Peyer's patch (tissue), 4 donors: ENCODE measurements around the gene DOCK8. TPM values are rescaled to one million over a fixed set of nuclear protein-coding genes. Genes with fewer than 3 reads are reported as not detected.

ENCODE experiments used
- DNase-seq, 3 donors: peaks; one replicate each; pipeline ENCODE4 v3.0.0-alpha.2; 2017 to 2019
- H3K27ac ChIP-seq, 4 donors: fragments of 200-600 bp; sonication (generic); one replicate each; pipeline ENCODE4 v1.5.1; 2016 to 2019
- H3K27me3 ChIP-seq, 2 donors: fragments of 200-600 bp; sonication (generic); one replicate each; pipeline ENCODE4 v1.5.1; 2019
- H3K36me3 ChIP-seq, 3 donors: fragments of 200-600 bp; sonication (generic); one replicate each; pipeline ENCODE4 v1.5.1; 2016 to 2019
- H3K4me1 ChIP-seq, 4 donors: fragments of 200-600 bp; sonication (generic); one replicate each; pipeline ENCODE4 v1.5.1; 2016 to 2019
- H3K4me3 ChIP-seq, 4 donors: fragments of 200-600 bp; sonication (generic); 1 replicate in 3 of 4; 2 replicates in 1 of 4; pipeline ENCODE4 v1.5.1; 2016 to 2019; ENCODE audit warnings: mild to moderate bottlenecking in 1 of 4
- H3K9me3 ChIP-seq, 4 donors: fragments of 200-600 bp; sonication (generic); one replicate each; pipeline ENCODE4 v1.5.1; 2016 to 2019; ENCODE audit warnings: mild to moderate bottlenecking in 1 of 4
- POLR2A ChIP-seq, 2 donors: fragments of 450-650 bp; IDR thresholded peaks; one replicate each; pipeline ENCODE4 v1.5.1; 2017; ENCODE audit warnings: antibody characterized with exemption in 2 of 2, mild to moderate bottlenecking in 2 of 2, moderate library complexity in 2 of 2
- total RNA-seq, 4 donors: library from RNA; depleted of rRNA; stranded (reverse); fragments of >200 nt; gene quantifications; one replicate each; pipeline ENCODE4 v1.1.0, GENCODE V29; 2016
- TF ChIP-seq, protein P1 (sequence below), 6 experiments: fragments of 450-650 bp in 4 of 6; fragments of 200-600 bp in 2 of 6; sonication (generic) in 1 of 6; IDR thresholded peaks; one replicate each; pipeline ENCODE4 v1.5.1; 2017 to 2019; ENCODE audit warnings: antibody characterized with exemption in 6 of 6, mild to moderate bottlenecking in 3 of 6, moderate library complexity in 1 of 6

The DOCK8 gene
- total RNA-seq, 4 donors from 2014 or later = 14.4 to 119 (median 19.9) TPM

DNA sequence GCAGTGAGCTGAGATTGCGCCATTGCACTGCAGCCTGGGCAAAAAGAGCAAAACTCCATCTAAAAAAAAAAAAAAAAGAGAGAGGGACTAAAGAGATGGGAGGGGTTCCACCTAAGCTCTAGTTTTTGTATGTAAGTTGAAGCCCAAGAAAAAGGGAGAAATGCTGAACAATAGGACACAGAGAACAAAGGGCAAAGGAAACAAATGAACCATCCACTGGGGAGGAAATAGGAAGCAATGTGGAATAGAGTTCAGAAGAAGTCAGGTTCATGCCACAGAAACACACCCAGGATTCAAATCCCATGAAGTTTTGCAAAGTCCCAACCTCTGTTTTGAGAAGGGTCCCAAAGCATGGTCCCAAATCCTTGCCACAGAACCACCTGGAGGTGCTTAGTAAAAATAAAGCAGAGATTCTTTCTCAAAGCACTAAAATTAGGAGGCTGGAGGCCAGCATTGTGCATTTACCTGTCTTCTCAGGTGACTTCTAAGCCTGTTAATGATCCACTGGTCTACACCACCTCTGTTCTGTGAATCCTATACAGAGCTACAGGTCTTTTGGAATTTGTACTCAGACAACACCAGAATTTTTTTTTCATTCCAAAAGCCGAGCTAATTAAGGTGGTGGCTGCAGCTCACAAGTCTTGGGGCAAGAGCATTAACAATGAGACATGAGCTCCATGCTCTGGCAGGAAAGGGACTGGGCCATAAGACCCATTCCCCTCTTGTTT lies 177.6 kb downstream of the DOCK8 start:
- no peaks in the 10 kb centered on the region for H3K27me3 ChIP-seq
- no peak overlapping the region for H3K4me3 ChIP-seq
- H3K9me3 ChIP-seq = no peaks in the 10 kb centered on the region
- TF ChIP-seq, protein P1, sequence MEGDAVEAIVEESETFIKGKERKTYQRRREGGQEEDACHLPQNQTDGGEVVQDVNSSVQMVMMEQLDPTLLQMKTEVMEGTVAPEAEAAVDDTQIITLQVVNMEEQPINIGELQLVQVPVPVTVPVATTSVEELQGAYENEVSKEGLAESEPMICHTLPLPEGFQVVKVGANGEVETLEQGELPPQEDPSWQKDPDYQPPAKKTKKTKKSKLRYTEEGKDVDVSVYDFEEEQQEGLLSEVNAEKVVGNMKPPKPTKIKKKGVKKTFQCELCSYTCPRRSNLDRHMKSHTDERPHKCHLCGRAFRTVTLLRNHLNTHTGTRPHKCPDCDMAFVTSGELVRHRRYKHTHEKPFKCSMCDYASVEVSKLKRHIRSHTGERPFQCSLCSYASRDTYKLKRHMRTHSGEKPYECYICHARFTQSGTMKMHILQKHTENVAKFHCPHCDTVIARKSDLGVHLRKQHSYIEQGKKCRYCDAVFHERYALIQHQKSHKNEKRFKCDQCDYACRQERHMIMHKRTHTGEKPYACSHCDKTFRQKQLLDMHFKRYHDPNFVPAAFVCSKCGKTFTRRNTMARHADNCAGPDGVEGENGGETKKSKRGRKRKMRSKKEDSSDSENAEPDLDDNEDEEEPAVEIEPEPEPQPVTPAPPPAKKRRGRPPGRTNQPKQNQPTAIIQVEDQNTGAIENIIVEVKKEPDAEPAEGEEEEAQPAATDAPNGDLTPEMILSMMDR (IDR thresholded peaks at IDR 0.05) = no peak
- no peak for TF ChIP-seq POLR2A (IDR thresholded peaks at IDR 0.05)
- H3K4me1 ChIP-seq = no peaks in the 10 kb centered on the region
- peaks cover 0 to 9% (median 0%) of the 10 kb centered on the region in 3 donors for H3K36me3 ChIP-seq
- no peak for DNase-seq
- no peak overlapping the region for H3K27ac ChIP-seq

DNA sequence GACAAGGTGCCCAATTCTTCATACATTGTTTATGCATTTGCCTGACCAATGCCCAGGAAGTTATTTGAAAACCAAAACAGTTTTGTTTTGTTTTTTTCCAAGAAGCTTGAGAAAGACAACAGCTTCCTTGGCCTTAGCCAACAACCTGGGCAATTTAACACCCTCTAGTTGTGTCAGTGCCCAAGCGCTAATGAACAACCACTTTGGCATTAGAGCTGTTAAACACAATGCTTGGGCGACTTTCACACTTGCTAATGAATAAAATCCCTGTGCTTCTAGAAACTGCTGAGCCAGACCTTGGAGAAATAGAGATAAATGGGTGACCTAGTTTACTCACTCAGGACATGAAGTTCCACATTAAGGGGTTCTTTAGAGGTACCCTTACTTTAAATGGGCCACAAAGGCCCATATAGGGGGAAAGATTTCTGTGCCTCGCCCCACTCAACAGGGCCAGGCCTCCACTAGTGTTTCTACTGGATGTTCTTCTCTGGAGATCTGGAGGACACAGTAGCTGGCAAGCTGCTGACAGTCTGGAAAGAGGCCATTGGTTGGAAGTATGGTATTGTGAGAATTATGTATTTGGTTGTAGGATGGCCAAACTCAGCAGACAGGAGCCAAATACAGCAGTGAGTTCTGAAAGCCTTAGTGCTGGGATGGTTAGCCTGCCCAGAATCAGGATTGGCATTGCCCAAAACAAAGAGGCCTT lies 179.8 kb downstream of the DOCK8 start:
- Histone ChIP-seq H3K9me3 (no peaks in the 10 kb centered on the region), H3K36me3 (peaks cover 0 to 9% (median 0%) of the 10 kb centered on the region in 3 donors), H3K4me3 (no peak overlapping the region), H3K27me3 (no peaks in the 10 kb centered on the region), H3K4me1 (no peaks in the 10 kb centered on the region), H3K27ac (no peak overlapping the region)
- no peak for DNase-seq
- TF ChIP-seq POLR2A (IDR thresholded peaks at IDR 0.05) = no peak
- TF ChIP-seq, protein P1 (IDR thresholded peaks at IDR 0.05) = no peak

DNA sequence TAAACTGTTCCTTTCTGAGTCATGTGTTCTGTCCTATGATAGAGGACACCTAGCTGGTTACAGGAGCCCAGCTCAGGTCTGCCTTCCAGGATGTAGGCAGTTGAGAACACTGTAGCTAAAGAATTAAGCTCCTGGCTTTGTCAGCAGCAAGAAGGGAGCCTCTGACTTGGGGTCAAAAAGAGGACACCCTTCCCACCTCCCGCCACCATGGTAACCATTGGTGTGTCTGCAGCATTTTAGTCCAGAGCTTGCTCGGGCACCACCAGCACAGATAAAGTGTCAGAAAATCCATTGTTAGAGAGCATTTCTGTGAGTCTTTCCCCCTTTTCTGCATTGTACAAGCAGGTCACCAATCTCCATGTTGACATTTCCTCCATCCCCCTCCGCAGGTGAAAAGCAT lies 181.7 kb downstream of the DOCK8 start:
- H3K27me3 ChIP-seq = no peaks in the 10 kb centered on the region
- peaks cover 0 to 5% (median 0%) of the 10 kb centered on the region in 3 donors for H3K36me3 ChIP-seq
- no peak for DNase-seq
- no peak overlapping the region for H3K27ac ChIP-seq
- no peak overlapping the region for H3K4me3 ChIP-seq
- no peaks in the 10 kb centered on the region for H3K9me3 ChIP-seq
- no peaks in the 10 kb centered on the region for H3K4me1 ChIP-seq
- TF ChIP-seq, protein P1 (IDR thresholded peaks at IDR 0.05) = no peak
- no peak for TF ChIP-seq POLR2A (IDR thresholded peaks at IDR 0.05)

DNA sequence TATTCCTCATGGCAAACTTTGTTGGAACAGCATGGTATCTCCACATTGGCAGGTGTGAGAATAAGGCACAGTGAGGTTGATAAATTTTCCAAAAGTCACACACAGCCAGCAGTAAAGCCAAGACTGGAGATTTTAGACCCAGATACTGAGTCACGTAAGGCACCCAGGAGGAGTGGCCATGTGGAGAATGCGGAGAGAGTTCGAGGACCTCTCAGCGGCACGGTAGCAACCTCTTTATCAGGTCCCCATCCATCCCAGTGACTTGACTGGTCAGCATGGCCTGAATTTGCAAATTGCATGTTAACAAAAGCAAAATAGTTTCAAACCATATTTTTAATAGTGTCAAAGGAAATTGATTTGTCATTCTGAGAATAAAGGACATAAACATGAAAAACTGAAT lies 183.4 kb downstream of the DOCK8 start:
- H3K27ac ChIP-seq = no peak overlapping the region
- DNase-seq = no peak
- no peaks in the 10 kb centered on the region for H3K27me3 ChIP-seq
- peaks cover 0 to 5% (median 0%) of the 10 kb centered on the region in 3 donors for H3K36me3 ChIP-seq
- TF ChIP-seq, protein P1 (IDR thresholded peaks at IDR 0.05) = no peak
- TF ChIP-seq POLR2A (IDR thresholded peaks at IDR 0.05) = no peak
- no peaks in the 10 kb centered on the region for H3K4me1 ChIP-seq
- H3K9me3 ChIP-seq = no peaks in the 10 kb centered on the region
- H3K4me3 ChIP-seq = no peak overlapping the region

DNA sequence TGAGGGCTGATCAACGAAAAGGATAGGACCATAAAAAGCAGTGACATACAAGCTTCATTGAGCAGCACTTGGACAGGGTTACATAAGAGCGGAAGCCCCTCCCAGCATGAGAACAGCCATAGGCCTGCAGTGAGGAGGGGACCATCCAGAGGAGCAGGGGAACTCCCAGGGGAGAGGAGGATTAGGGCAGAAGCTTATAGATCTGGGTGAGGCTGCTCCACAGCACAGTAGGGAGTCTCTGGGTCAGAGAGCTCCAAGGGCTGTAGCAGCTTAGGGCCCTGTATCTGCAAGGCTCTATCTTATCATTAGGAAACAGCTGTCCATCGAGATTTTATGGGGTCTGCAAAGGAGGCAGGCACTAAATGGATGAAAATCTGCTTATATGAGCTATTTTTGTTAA lies 186.6 kb downstream of the DOCK8 start:
- TF ChIP-seq POLR2A (IDR thresholded peaks at IDR 0.05) = no peak
- TF ChIP-seq, protein P1 (IDR thresholded peaks at IDR 0.05) = no peak
- Histone ChIP-seq H3K4me1 (no peaks in the 10 kb centered on the region), H3K27ac (no peak overlapping the region), H3K27me3 (no peaks in the 10 kb centered on the region), H3K4me3 (no peak overlapping the region), H3K36me3 (peaks cover 0 to 13% (median 0%) of the 10 kb centered on the region in 3 donors), H3K9me3 (no peaks in the 10 kb centered on the region)
- no peak for DNase-seq
